Colon (tissue), 2 donors: Measurements from ENCODE around the gene TXLNB.

Experiments
- FAIRE-seq: peaks from 2 replicates; lab custom pipeline; 2012; peaks lifted over from hg19 to GRCh38; lab: Jason Lieb, UNC
- donor health status: control.
- donor health status: control.

Gene TXLNB

DNA sequence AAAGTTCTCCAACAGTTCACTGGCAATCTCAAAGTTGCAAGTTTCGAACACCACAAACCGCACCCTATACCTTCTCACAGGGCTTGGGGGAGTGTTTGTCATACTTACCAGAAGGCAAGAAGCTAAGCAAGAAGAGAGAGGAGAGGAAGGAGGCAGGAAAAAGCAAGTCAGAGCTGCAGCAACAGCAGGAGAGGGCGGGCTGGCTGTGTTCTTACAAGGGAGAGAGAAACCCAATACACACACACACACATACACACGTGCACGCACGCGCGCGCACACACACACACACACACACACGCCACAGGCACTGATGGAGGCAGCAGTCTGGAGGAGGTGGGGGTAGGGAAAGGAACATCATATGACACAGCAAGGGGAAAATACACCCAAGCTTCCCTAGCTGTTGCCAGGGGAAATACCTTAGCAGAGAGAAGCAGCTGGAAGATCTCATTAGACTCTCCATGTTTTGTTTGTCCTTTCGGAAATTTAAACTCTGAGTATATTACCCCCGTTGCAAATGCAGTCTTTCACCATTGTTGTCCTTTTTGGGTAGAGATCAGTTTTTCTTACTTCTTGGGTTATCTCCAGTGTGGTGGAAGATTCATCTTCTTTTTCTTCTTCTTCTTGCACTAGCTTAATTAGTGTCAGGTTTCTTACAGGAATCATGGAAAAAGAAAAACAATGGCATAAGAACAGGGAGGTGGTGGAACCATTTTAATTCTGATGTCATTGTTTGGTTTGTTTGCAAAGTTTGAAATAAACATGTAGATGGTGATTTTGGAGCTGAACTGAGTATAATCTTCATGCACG is at the start of gene TXLNB:
Gene TXLNB (minus strand): TSS at position 186 of the 807 bp plus-strand sequence. CDS start 3,099 bp downstream, outside the sequence.
- no peak for FAIRE-seq

DNA sequence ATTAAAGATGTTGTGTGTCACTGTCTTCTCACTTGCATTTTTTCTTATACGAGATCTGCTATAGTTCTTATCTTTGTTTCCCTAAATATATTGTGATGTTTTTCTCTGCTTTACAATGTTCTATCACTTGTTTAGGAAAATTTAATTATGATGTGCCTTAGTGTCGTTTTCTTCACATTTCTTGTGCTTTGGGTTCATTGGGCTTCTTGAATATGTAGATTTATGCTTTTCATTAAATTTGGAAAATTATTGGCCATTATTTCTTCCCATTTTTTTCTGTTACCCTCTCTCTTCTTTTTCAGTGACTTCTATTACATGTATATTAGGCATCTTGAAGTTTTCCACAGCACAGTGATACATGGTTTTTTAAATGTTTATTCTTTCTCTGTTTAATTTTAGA is 49.3 kb upstream of the TXLNB start:
- no peak for FAIRE-seq

DNA sequence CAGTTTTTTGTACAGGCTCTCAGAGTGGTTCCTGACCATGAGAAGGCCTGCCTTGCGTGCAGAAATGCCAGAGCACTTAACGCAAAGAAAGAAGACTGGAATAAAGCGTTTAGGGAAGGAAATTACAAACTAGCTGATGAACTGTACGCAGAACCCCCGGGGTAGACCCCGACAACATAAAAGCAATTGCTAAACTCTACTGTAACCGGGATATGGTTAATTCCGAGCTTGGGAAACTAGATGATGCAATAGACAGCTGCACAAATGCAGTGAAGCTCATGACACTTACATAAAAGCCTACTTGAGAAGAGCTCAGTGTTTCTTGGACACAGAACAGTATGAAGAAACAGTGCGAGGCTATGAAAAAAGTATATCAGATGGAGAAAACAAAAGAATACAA is 47.0 kb upstream of the TXLNB start:
- no peak for FAIRE-seq

DNA sequence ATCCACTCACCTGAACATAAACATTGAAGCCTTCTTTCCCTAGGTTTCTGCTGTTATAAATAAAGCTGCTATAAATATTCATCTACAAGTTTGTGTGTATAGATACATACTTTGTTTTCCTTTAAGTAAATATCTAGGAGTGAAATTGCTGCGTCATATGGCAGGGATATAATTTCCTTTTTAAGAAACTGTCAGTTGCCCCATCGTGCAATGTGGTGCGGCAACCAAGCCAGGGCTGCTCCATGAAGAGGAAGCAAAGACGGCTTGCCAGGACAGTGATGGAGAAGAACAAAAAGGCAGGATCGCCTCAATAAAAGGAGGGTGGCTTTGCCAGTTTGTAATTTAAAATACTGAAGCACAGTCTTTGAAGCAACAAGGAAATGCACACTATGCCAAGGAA is 46.0 kb upstream of the TXLNB start:
- FAIRE-seq = no peak

DNA sequence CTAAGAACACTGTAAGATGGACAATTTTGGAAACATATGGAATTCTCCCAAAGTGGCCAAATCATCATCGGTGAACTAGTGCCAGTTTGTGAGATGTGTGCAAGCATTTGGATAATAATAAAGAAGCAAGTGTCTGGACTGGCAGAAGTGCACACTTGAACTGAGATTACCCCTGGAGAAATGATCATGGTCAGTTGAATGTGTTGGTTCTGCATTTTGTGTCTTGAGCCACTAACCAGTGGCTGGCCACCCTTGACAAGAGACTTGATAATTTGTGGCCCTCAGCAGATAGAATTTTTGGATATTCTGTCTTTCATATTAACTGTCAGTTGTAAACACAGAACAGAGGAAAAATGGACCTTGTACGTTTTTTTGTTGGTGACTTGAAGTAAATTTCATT is 45.2 kb upstream of the TXLNB start:
- FAIRE-seq = no peak

DNA sequence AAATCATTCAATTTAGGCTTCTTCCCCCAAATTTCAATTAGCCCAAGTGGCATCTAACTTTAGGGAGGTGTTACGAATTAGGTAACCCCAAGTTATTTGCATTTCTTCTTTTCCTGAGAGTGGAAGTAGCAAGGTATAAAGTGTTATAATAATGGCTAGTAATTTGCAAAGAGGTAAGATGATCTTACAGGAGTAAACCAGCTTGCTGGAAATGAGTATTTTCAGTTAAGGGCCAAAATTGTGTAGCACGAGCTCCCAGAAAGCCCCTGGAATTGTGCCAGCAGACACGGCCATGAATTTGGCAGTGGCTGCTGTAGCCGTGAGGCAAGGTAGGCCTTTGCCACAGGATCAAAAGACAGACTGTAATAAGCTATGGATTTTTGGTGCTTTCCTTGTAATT is 44.7 kb upstream of the TXLNB start:
- no peak for FAIRE-seq

DNA sequence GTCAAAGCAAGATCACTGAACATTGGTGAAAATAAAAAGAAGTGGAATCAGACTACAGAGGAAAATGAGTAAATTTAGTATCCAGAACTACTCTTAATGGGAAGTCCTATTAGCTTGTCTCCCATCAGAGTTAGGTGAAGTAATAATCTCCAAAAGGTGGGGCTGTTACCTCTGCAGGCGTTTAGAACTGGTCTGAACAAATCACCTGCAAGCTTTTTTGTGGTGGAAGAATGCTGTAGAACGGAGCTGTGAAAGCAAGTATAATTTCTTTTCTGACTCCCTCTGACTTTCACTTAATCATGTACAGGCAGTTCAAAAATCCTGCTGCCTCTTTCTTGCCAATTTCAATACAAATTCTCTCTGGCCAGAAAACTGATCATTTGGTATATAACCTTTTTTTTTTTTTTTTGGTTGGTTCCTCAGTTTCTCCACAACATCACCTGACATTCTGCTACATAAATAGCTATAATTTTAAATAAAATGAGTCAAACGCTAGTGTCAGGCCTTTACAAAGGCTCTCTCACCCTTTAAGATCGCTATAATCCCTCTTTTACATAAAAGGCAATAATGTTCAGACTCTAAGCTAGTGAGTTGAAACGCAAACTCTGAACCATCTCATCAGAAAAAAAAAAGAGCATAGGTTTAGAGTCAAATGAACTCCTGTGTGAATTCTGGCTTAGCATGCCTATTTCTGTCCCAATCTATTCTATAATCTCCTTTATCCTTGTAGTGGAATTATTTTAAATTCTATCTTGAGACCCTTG is 43.8 kb upstream of the TXLNB start:
- no peak for FAIRE-seq

DNA sequence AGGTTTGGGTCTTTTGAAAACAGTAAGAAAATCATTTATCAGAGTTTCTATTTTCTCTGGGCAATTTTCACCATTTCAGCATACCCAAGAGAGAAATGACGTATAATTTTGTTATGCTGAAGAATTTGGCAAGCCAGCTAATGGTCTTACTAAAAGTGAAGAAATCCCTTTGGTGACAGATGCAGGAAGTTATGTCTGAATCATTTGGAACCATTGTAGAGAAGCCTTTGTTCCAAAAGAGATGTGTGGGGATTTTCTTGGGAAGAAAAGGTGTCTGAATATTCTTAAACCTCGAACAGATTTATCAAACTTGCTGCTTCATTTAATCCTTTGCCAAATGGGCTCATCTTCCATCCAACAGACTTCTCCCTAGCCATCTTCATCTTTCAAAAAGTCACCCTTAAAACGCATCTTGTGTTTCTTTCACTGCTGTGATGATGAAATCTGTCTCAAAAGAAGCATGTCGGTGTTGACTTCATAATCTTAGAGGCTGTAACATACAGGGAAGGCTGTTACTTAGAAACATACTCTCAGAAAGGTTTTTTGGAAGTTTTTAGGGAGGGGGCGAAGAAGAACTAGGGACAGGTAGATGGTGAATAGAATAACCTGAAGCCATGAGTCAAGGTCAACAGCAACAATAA is 43.1 kb upstream of the TXLNB start:
- FAIRE-seq = no peak

DNA sequence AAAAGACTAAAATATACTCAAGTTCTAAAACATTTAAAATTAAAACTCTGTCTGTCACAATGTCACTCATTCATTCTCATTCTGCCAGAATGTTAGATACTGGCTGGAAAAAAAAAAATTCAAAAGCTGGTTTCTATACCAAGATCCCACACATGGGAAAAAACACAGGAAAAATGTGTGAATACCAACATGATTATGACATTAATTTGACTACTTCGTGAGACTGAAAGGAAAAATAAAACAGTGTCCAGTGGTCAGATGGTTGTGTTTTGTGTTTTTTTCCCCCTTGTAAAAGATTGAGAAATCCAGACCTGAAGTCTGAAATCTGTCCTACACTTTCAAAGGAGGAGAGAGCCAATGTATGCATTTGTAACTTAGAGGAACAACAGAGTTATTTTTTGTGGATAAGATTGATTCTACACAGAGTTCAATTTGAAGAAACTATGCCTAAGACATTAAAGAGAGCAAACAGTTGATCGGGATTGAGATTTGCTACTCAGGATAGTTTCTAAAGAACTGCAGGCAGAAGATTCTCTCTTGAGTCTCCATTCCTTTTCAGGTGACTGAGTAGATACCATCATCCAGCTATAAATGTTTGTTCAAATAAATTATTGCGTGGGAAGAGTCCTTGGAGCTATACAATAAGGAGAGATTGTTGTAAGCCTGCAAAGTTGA is 39.2 kb upstream of the TXLNB start:
- peak; percentile 18 for FAIRE-seq

DNA sequence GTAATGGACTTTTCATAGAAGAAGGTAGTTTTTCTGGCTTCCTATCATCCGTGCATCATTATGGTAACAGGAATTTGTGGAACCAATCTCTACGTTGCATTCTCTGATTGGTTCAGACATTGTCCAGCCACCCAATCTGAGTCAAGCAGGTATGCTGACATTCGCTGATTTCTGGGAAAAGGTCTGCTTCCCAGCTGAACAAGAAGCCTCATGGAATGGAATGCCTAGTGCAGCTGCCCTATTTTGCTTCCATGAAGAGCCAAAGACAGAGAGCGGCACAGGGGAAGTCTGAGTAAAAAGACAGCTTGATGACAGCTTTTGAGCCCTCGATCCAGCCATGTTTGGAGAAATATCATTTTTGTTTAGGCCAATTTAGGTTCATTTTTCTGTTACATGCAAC is 38.5 kb upstream of the TXLNB start:
- no peak for FAIRE-seq

DNA sequence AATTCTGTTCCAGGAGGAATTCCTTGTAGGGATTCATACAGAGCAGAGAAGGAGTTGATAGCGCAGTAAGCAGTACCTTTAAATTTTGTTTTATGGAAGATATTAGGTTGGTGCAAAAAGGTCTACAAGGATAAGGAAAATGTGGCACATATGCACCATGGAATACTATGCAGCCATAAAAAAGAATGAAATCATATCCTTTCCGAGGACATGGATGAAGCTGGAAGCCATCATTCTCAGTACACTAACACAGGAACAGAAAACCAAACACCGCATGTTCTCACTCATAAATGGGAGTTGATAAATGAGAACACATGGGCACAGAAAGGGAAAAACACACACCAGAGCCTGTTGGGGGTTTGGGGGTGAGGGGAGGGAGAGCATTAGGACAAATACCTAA is 37.4 kb upstream of the TXLNB start:
- FAIRE-seq = no peak

DNA sequence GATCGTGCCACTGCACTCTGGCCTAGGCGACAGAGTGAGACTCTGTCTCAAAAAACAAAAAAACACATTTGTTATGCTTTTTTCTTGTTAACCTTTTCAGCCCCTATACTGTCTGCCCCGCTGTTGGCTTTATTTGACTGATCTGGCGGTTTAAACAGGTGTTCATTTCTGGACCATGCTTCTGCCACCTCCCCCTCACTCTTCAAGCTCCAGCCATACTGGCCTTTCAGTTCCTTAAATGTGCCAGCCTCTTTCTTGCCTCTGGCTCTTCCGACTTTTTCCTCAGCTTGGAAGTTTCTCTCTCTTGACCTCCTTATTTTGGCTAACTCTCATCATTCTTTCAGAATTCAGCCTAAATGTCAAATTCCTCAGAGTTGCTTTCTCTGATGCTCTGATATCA is 35.2 kb upstream of the TXLNB start:
- FAIRE-seq = no peak

DNA sequence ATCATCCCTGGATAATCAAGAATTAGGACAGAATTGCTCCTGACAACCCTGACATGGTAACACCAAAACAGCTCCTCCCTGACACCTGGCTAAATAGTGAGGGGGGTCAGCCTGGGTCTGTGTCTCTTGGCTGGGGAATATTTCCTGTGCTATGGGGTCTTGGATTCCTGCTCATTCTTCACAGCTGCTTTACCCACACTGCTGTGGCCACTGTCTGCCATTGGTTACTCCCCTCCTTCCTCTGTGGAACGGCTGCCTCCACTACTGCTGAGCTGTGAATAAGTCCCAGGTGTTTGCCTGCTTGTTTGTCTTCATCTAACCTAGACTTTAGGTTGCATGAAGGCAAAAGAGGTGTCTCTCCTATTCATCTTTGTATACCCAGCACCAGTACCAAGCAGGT is 33.9 kb upstream of the TXLNB start:
- no peak for FAIRE-seq

DNA sequence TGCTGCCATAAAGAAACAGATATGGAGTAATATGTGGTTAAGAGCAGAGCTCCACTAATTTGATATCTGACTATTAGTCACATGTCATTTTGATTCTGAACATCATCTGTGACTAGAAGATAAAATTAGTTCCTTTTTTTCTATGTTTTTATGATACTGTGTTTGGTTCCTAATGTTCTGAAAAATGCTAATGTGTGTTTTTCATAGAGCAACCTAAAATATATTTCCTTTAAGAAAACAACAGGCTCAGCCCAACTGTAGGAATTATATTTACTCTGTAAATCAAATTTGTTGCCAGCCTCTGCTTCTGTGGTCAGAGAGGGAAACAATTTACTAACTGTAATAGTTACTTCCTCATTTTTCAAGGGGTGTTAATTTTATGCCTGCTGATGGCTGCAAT is 33.3 kb upstream of the TXLNB start:
- no peak for FAIRE-seq

DNA sequence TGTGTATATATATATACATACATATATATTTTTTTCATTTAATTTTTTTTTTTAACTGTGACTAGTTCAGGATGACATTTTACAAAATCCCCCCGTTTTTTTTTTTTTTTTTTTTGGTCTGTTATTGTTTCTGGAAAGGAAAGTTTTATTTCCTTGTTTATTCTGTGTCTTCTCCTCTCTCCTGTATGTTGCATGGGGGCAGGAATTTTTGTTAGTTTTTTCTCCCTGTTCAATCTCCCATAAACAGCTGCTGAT is 32.4 kb upstream of the TXLNB start:
- FAIRE-seq = no peak

DNA sequence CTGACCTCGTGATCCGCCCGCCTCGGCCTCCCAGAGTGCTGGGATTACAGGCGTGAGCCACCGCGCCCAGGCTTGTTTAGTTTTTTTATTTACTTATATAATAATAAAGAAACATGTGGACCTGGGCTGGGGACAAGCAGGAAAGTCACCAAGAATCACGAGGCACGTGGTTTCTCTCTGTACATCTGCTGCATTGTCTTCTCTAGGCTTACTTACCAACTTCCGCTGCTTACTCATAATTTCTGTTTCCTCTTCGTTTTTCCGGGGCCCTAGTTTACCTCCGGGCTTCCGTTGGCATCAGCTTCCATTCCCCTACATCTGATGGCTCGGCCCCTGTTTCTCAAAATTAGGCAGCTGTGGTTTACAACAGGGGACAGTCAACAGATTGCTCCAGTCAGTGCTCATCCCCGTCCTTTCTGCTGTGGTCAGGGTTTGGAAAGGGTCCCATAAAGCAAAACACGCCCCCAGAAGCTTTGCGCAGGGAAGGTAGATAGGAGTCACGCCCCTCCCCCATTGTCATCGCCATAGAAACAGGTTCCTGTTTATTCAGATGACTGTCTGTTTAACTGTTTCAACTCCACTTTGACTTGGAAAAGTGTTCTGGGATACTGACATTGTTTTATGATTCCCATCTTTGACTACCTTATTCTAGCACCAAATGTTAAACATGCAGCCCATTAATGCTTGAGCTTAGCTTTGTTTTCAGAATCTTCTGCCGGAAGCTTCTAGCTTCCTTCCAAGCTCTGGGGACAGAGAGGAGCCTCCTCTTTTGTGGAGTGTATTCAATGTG is 31.9 kb upstream of the TXLNB start:
- no peak for FAIRE-seq

DNA sequence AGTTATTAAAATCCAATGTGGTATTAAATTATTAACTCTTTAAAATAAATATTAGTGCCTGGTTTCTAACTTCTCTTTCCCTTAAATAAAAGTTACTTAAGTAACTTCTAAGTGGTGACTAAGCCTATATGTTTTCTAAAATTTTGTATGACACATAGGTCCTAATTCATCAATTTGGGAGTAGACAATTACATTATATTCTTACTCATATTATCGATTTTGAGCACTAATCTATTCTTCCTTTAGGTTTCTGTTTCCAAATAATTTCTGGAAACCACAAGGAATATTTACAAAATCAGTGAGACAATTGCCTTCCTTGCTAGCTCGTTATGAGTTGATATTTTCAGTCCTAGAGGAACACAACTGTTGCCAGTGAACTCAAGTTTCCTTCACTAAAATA is 28.3 kb upstream of the TXLNB start:
- FAIRE-seq = no peak

DNA sequence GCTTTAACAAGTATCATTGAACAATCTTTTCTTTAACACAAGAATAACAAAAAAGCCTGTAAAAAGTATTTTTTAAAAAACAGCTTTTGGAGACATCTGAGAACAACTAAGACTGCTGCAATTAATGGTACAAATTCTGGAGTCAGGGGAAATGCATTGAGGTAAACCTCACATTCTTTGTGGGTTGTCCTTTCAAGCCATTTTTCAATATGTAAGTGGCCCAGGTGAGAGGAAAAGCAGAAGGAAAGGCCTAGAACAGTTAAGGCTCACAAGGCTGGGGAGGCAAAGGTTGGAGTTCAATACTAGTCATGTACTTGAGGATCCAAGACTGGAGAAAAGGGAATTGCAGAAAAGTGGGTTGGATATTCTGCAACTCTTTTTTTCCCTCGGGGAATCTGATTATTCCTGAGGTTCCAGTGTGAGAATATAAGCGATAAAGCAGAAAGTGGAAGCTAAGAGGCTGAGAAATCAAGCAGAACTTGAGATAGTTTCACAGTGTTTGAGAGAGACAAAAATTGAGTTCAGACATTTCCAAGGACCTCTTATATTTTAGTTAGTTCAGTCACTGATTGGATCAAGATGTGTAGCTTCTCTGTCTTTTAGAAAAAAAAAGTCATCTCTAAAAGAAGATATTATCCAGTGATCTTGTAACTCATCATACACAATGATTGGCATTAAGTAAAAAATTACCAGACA is 25.0 kb upstream of the TXLNB start:
- no peak for FAIRE-seq

DNA sequence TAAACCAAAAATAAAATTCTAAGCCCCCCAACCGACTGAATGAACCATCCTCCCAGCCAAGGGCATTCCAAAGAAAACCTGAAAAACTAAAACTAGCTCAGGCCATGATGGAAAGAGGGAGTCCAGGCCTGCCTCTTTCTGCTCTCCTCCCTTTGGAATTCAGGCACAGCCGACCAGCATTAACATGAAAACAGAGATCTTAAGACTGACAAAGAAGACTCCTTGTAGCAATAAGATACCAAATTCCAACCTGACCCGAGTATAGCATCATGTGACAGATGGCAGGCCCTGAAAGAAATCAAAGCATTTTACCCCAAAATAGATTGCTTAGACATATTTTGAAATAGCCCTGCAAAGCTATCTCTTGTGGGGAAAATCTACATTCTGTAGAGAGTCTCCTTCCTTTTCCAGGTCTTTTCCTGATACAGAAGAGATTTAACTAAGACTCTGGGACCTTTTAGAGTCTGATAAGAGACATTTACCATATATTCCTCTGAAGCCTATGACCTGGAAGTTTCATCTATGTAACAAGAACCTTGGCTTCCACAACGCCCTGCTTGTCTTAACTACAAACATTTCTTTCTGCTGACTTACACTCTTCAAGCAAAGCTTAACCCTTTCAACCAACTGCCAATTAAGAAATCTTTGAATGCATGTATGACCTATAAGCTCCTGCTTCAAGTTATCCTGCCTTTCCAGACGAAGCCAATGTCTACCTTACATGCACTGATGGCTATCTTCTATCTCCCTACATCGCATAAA is 22.2 kb upstream of the TXLNB start:
- FAIRE-seq = no peak

DNA sequence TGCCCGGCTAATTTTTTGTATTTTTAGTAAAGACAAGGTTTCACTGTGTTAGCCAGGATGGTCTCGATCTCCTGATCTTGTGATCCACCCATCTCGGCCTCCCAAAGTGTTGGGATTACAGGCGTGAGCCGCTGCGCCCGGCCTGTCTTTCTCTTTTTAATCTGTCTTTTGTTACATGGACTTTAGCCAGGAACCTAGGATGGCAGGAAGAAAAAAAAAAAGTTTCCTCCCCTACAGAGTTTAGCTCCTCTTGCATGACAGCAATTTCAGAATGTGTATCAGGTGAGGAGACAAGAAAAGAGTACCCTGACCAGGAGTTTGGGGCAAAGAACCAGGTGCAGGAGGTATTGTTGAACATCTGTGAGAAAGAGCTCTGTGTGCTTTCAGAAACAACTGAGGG is 21.4 kb upstream of the TXLNB start:
- FAIRE-seq = no peak

DNA sequence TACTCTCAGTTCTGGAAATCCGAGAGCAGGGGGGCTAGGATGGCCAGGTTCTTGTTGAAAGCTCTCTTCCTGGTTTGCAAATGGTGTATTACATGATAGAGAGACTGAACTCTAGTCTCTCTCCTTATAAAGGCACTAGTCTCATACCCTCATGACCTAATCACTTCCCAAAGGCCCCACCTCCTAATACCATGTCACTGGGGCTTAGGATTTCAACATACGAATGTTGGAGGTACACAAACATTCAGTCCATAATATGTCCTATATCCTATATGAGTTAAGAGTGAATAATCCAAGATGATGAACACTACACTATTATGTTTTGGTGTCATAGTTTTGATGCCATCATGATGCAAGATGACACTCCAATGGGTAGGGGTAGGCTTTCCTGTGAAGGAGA is 20.0 kb upstream of the TXLNB start:
- FAIRE-seq = no peak
